IPS-18c (cell line): ENCODE measurements around the gene TTC22.

ENCODE experiments used
- H3K4me3 ChIP-seq: 2 replicates; pipeline ENCODE4 v1.7.0; 2013; ENCODE audit warnings: low read depth, mild to moderate bottlenecking, low read length, moderate library complexity; ENCODE audit not compliant: insufficient read depth
- H3K9me3 ChIP-seq: one replicate; pipeline ENCODE4 v1.6.1; 2013; ENCODE audit warnings: mild to moderate bottlenecking, low read length, moderate library complexity; ENCODE audit not compliant: control insufficient read depth, insufficient read depth

TTC22 gene

GRCh38 chr1:54836594-54836993 is 35.5 kb upstream of the TTC22 start:
- Histone ChIP-seq H3K4me3 (no peak overlapping the region), H3K9me3 (no peaks in the 10 kb centered on the region)

GRCh38 chr1:54835970-54836369 is 34.8 kb upstream of the TTC22 start:
- H3K4me3 ChIP-seq: no peak overlapping the region
- no peaks in the 10 kb centered on the region for H3K9me3 ChIP-seq

- no peak overlapping the region for H3K4me3 ChIP-seq
- H3K9me3 ChIP-seq: no peaks in the 10 kb centered on the region
Measured at GRCh38 chr1:54835131-54835898, 34.2 kb upstream of the TTC22 start.

- H3K4me3 ChIP-seq: no peak overlapping the region
- no peaks in the 10 kb centered on the region for H3K9me3 ChIP-seq
Measured at GRCh38 chr1:54834007-54834541, 33.0 kb upstream of the TTC22 start.

GRCh38 chr1:54833121-54833520 is 32.0 kb upstream of the TTC22 start:
- H3K4me3 ChIP-seq: no peak overlapping the region
- no peaks in the 10 kb centered on the region for H3K9me3 ChIP-seq

- peaks cover 5% of the 10 kb centered on the region for H3K9me3 ChIP-seq
- no peak overlapping the region for H3K4me3 ChIP-seq
Measured at GRCh38 chr1:54826226-54826816, 25.2 kb upstream of the TTC22 start.

- Histone ChIP-seq H3K9me3 (peaks cover 5% of the 10 kb centered on the region), H3K4me3 (no peak overlapping the region)
Measured at GRCh38 chr1:54825696-54826095, 24.6 kb upstream of the TTC22 start.

GRCh38 chr1:54823670-54824069 is 22.5 kb upstream of the TTC22 start:
- Histone ChIP-seq H3K4me3 (no peak overlapping the region), H3K9me3 (peaks cover 5% of the 10 kb centered on the region)

GRCh38 chr1:54819733-54820132 is 18.6 kb upstream of the TTC22 start:
- Histone ChIP-seq H3K9me3 (peaks cover 2% of the 10 kb centered on the region), H3K4me3 (no peak overlapping the region)

GRCh38 chr1:54819195-54819536 is 18.0 kb upstream of the TTC22 start:
- Histone ChIP-seq H3K4me3 (no peak overlapping the region), H3K9me3 (peaks cover 2% of the 10 kb centered on the region)

- no peak overlapping the region for H3K4me3 ChIP-seq
- peaks cover 2% of the 10 kb centered on the region for H3K9me3 ChIP-seq
Measured at GRCh38 chr1:54818461-54819194, 17.5 kb upstream of the TTC22 start.

- Histone ChIP-seq H3K9me3 (peaks cover 2% of the 10 kb centered on the region), H3K4me3 (no peak overlapping the region)
Measured at GRCh38 chr1:54816951-54817350, 15.8 kb upstream of the TTC22 start.

GRCh38 chr1:54816130-54816529 is 15.0 kb upstream of the TTC22 start:
- Histone ChIP-seq H3K4me3 (no peak overlapping the region), H3K9me3 (peaks cover 2% of the 10 kb centered on the region)

- Histone ChIP-seq H3K9me3 (peaks cover 2% of the 10 kb centered on the region), H3K4me3 (no peak overlapping the region)
Measured at GRCh38 chr1:54815086-54815876, 14.2 kb upstream of the TTC22 start.

GRCh38 chr1:54814571-54814970 is 13.4 kb upstream of the TTC22 start:
- Histone ChIP-seq H3K4me3 (peak overlapping the region; percentile 6; the same call in 1 of the 2 replicates), H3K9me3 (peaks cover 2% of the 10 kb centered on the region)

- Histone ChIP-seq H3K4me3 (0 out of 2 replicates have a peak overlapping the region, but pooled peaks have one; percentile 6), H3K9me3 (peaks cover 2% of the 10 kb centered on the region)
Measured at GRCh38 chr1:54814126-54814498, 13.0 kb upstream of the TTC22 start.

GRCh38 chr1:54813485-54814125 is 12.5 kb upstream of the TTC22 start:
- H3K9me3 ChIP-seq: peaks cover 2% of the 10 kb centered on the region
- peak overlapping the region; percentile 29; the same call in 1 of the 2 replicates for H3K4me3 ChIP-seq
